ENCODE measurements around the gene BICRA. TPM values are rescaled to one million over a fixed set of nuclear protein-coding genes. Genes with fewer than 3 reads are reported as not detected.

The BICRA gene
- total and polyA plus RNA-seq, 2 of the 4 experiments (the other 2 are of a cell fraction), result 1.8 to 3.5 TPM

DNA sequence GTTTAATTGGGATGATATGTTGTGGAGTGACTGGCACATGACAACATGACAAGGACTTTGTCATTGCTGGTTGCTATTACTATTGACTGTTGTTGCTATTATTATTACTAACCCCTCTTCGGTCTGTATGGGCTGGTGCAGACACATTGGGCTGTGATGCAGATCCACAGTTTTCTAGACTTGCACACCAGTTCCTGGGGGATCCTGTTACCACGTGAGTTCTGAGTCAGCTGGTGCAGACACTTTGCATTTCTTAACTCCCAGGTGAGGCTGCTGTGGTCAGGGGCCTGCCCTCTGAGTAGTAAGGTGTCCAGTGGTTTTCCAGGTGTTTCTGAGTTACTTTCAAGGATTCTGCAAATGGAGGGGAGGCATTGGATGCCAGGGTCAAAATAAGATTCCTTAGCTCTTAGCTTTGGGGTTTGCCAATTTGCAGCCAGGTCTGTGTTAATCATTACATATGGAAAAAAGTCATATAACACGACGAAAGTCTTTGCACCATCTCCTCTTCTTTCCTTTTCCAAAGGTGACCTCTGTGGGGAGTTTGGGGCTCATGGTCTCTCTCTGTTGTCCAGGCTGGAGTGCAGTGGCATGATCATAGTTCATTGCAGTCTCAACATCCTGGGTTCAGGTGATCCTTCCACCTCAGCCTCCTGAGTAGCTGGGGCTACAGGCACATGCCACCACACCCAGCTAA lies 19.3 kb downstream of the BICRA start:
- Histone ChIP-seq H2BK15ac (ENCODE audit: low read depth, low read length) (no peak overlapping the region), H3K27ac (ENCODE audit: insufficient read depth, low read length) (no peak overlapping the region), H3K23ac (ENCODE audit: low read depth, low read length) (no peak overlapping the region), H3K4me3 (ENCODE audit: insufficient read depth, low read depth, low read length) (no peak overlapping the region), H3K27me3 (ENCODE audit: control insufficient read depth, insufficient read depth, low read length) (no peaks in the 10 kb centered on the region), H3K4ac (ENCODE audit: low read depth, low read length) (no peak overlapping the region), H3K9ac (ENCODE audit: low read depth, low read length) (no peak overlapping the region), H4K5ac (ENCODE audit: low read depth, low read length) (no peak overlapping the region), H4K91ac (ENCODE audit: insufficient read depth, low read depth, low read length) (no peak overlapping the region), H4K8ac (ENCODE audit: low read depth in 2 of 2, low read length in 2 of 2) (no peak overlapping the region), H3K9me3 (ENCODE audit: control insufficient read depth, insufficient read depth, low read length) (no peaks in the 10 kb centered on the region), H3K14ac (replicated peaks; ENCODE audit: low read depth, low read length) (no peak overlapping the region), H3K79me1 (ENCODE audit: low read depth in 1 of 2, low read length in 2 of 2) (peaks cover 34 to 81% of the 10 kb centered on the region in 2 experiments), H2AK5ac (ENCODE audit: low read depth, low read length) (no peak overlapping the region), H3K18ac (ENCODE audit: low read depth, low read length) (no peak overlapping the region), H2AFZ (replicated peaks; ENCODE audit: low read length, poor library complexity) (no peak overlapping the region), H4K20me1 (ENCODE audit: insufficient read depth, low read length) (peaks cover 82% of the 10 kb centered on the region), H2BK120ac (ENCODE audit: low read depth, low read length) (no peak overlapping the region), H3K56ac (ENCODE audit: extremely low read depth, insufficient read depth, low read length) (no peak overlapping the region), H3K36me3 (ENCODE audit: control insufficient read depth, insufficient read depth, low read length) (peaks cover 5% of the 10 kb centered on the region), H3K4me2 (ENCODE audit: low read depth, low read length) (no peak overlapping the region), H3K9me1 (ENCODE audit: insufficient read depth, low read length) (peaks cover 29% of the 10 kb centered on the region), H2BK5ac (ENCODE audit: low read depth, low read length, poor library complexity, severe bottlenecking) (no peak overlapping the region), H3K4me1 (ENCODE audit: control insufficient read depth, insufficient read depth, low read length) (peaks cover 5% of the 10 kb centered on the region; the same call in 1 of the 2 replicates), H2BK20ac (ENCODE audit: low read depth, low read length) (no peak overlapping the region), H2AK9ac (replicated peaks; ENCODE audit: low read depth, low read length, poor library complexity) (no peak overlapping the region)
- no peak for ATAC-seq (ENCODE audit: low read depth)
- ChIA-PET POLR2A (ENCODE audit: unreplicated experiment) (no interaction called here), CTCF (no interaction called here)
- DNase-seq, result no peak
- TF ChIP-seq CHD1 (IDR thresholded peaks at IDR 0.05; ENCODE audit: low read depth, low read length) (no peak), POLR2A (IDR thresholded peaks at IDR 0.05; ENCODE audit: low read depth, low read length) (no peak), FOS (IDR thresholded peaks at IDR 0.05; ENCODE audit: low read depth, low read length) (no peak), SMC3 (IDR thresholded peaks at IDR 0.05; ENCODE audit: low read depth, low read length) (no peak), RAD21 (IDR thresholded peaks at IDR 0.05; ENCODE audit: low read length) (no peak), RFX5 (IDR thresholded peaks at IDR 0.05; ENCODE audit: low read depth, low read length) (no peak), NFE2L2 (IDR thresholded peaks at IDR 0.05; ENCODE audit: low read depth, low read length) (no peak), MAZ (IDR thresholded peaks at IDR 0.05; ENCODE audit: borderline replicate concordance, low read depth, low read length) (no peak), CTCF (conservative IDR thresholded peaks at IDR 0.05; ENCODE audit: low read depth, low read length) (no peak), USF2 (IDR thresholded peaks at IDR 0.05; ENCODE audit: low read depth, low read length) (no peak), MXI1 (IDR thresholded peaks at IDR 0.05; ENCODE audit: borderline replicate concordance, low read depth, low read length) (no peak), MAFK (IDR thresholded peaks at IDR 0.05; ENCODE audit: low read depth, low read length) (no peak)
- dilution Hi-C loops (cut with HindIII; ENCODE audit: low sequenced_read_pairs, unreplicated experiment), result no loop called here
- no TSS peak for BruUV-seq (replicated peaks)
- in situ Hi-C loops (cut with MboI; ENCODE audit: low sequenced_read_pairs), result no loop called here
- no CpG with 5 or more reads among the region's 4 CpGs for WGBS, 2 experiments (ENCODE audit: extremely low coverage in 2 of 2, insufficient read length in 1 of 2)
- intact Hi-C loops (cut with micrococcal nuclease), result no loop called here
